Subcutaneous abdominal adipose tissue (tissue), 5 donors: ENCODE data around the gene TPK1.

Source experiments
- H3K27ac ChIP-seq: one replicate; pipeline ENCODE4 v1.7.0; 2013; ENCODE audit warnings: low read depth, mild to moderate bottlenecking, inconsistent platforms, low read length, moderate library complexity
- H3K27me3 ChIP-seq, 5 donors: one replicate each; pipeline ENCODE4 v1.7.0; 2013; ENCODE audit warnings: low read length in 5 of 5, inconsistent platforms in 1 of 5; ENCODE audit not compliant: control insufficient read depth in 5 of 5, insufficient read depth in 4 of 5
- H3K36me3 ChIP-seq, 5 donors: one replicate each; pipeline ENCODE4 v1.7.0; 2013; ENCODE audit warnings: low read length in 5 of 5; ENCODE audit not compliant: control insufficient read depth in 5 of 5, insufficient read depth in 5 of 5
- H3K4me1 ChIP-seq, 5 donors: one replicate each; pipeline ENCODE4 v1.7.0; 2013; ENCODE audit warnings: low read length in 5 of 5, mild to moderate bottlenecking in 3 of 5, moderate library complexity in 1 of 5; ENCODE audit not compliant: control insufficient read depth in 5 of 5, insufficient read depth in 5 of 5
- H3K4me3 ChIP-seq, 5 donors: one replicate each; pipeline ENCODE4 v1.7.0; 2013; ENCODE audit warnings: low read length in 5 of 5, low read depth in 1 of 5
- H3K9ac ChIP-seq, 5 donors: one replicate each; pipeline ENCODE4 v1.7.0; 2013; ENCODE audit warnings: low read length in 5 of 5, mild to moderate bottlenecking in 4 of 5, moderate library complexity in 3 of 5
- H3K9me3 ChIP-seq, 5 donors: one replicate each; pipeline ENCODE4 v1.7.0; 2013; ENCODE audit warnings: low read length in 5 of 5; ENCODE audit not compliant: control insufficient read depth in 5 of 5
- donor health status: healthy.
- donor health status: healthy.
- donor health status: healthy.
- donor health status: healthy.
- donor health status: healthy.

Gene TPK1

GRCh38 chr7:144416341-144416740 is 419.5 kb downstream of the TPK1 start:
- Histone ChIP-seq H3K4me1 (no peaks in the 10 kb centered on the region), H3K9ac (no peak overlapping the region), H3K27ac (no peak overlapping the region)

DNA sequence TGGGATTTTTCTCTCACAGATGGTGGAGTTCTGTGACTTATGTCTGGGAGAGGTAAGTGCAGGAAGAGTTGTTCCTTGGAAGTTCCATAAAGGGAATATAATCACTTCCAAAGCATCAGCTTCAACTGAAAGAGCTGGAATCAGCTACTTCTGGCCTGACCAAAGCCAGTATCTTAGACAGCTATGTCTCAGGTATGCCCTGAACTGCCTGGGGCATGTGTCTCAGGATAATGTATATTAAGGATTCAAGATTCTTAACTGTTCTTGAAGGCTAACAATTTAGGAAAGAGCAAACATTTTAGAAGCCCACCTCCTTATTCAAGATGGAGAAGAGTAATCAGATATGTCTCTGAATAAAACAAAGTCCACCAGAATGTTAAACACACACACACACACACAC is 420.0 kb downstream of the TPK1 start:
- H3K4me1 ChIP-seq: no peaks in the 10 kb centered on the region
- peaks cover 0 to 3% (median 0%) of the 10 kb centered on the region in 5 donors for H3K9me3 ChIP-seq
- no peak overlapping the region for H3K4me3 ChIP-seq
- H3K9ac ChIP-seq: no peak overlapping the region
- no peaks in the 10 kb centered on the region for H3K36me3 ChIP-seq
- no peak overlapping the region for H3K27ac ChIP-seq
- H3K27me3 ChIP-seq: no peaks in the 10 kb centered on the region

More at GRCh38 chr7:144416341-144416740, 419.5 kb downstream of the TPK1 start:
- H3K9me3 ChIP-seq: peaks cover 0 to 3% (median 0%) of the 10 kb centered on the region in 5 donors
- no peak overlapping the region for H3K4me3 ChIP-seq
- no peaks in the 10 kb centered on the region for H3K36me3 ChIP-seq
- no peaks in the 10 kb centered on the region for H3K27me3 ChIP-seq

- Histone ChIP-seq H3K36me3 (no peaks in the 10 kb centered on the region), H3K27me3 (peaks cover 0 to 8% (median 1%) of the 10 kb centered on the region in 5 donors), H3K4me1 (no peaks in the 10 kb centered on the region), H3K9me3 (peaks cover 0 to 3% (median 0%) of the 10 kb centered on the region in 5 donors), H3K9ac (no peak overlapping the region), H3K27ac (no peak overlapping the region), H3K4me3 (no peak overlapping the region)
Observed at GRCh38 chr7:144414815-144415214, 421.0 kb downstream of the TPK1 start.

DNA sequence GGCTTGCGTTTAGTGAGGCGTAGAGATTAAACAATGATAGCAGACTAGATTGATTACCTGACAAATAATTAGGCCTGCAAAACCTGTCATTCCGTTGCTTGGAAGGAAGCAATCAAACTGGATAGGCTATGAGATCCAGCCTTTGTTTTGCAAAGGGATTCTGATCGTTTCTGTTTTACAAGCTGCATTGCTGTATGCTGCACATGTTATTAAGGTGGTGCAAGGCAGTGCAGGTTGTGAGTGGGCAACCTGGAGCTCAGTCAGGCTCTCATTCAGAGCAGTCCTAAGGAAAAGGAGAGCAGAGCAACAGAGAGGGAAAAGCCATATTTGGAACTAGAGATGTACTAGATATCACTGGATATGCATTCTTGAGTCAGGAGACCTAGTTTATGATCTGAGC is 425.4 kb downstream of the TPK1 start:
- Histone ChIP-seq H3K4me1 (no peaks in the 10 kb centered on the region), H3K9me3 (no peaks in the 10 kb centered on the region), H3K36me3 (no peaks in the 10 kb centered on the region), H3K27me3 (peaks cover 0 to 8% (median 2%) of the 10 kb centered on the region in 5 donors), H3K4me3 (no peak overlapping the region), H3K9ac (no peak overlapping the region), H3K27ac (no peak overlapping the region)

- Histone ChIP-seq H3K4me1 (no peaks in the 10 kb centered on the region), H3K27ac (no peak overlapping the region), H3K36me3 (no peaks in the 10 kb centered on the region), H3K9ac (no peak overlapping the region), H3K9me3 (no peaks in the 10 kb centered on the region), H3K27me3 (peaks cover 0 to 8% (median 4%) of the 10 kb centered on the region in 5 donors), H3K4me3 (no peak overlapping the region)
Observed at GRCh38 chr7:144408121-144408520, 427.7 kb downstream of the TPK1 start.

DNA sequence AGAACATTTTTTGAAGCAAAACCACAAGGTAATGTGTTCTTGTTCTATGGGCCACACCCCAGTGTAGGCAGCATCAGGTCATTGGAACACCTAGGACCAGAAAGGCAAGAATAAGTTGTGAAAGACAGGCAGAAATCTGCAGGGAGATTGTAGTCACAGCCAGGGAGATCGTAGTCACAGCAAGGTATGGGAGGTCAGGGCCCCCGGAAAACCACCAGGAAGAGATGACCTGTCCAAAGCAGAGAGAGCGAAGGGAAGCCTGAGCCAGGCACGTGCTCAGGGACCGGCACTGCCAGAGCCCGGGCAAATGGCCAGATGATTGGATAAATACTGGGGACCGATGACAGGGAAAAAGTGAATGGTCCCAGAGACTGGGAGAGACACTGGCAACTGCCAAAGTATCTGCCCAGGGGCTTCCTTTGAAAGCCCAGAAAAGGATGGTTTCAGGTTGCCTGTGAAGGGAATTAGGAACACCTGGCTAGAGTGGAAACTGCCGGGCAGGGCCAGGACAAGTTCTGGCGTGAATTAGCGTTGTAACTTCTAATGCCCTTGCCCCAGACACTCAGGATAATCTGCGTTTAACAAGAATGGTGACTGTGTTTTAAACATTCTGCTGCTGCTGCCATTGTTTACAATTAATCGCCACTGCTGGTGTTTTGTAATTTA is 428.5 kb downstream of the TPK1 start:
- Histone ChIP-seq H3K4me1 (no peaks in the 10 kb centered on the region), H3K9me3 (no peaks in the 10 kb centered on the region), H3K9ac (no peak overlapping the region), H3K27ac (no peak overlapping the region), H3K4me3 (no peak overlapping the region), H3K36me3 (no peaks in the 10 kb centered on the region), H3K27me3 (peaks cover 0 to 8% (median 5%) of the 10 kb centered on the region in 5 donors)

- Histone ChIP-seq H3K36me3 (no peaks in the 10 kb centered on the region), H3K9me3 (no peaks in the 10 kb centered on the region), H3K27ac (no peak overlapping the region), H3K4me3 (no peak overlapping the region), H3K9ac (no peak overlapping the region), H3K27me3 (peaks cover 0 to 6% (median under 1%) of the 10 kb centered on the region in 5 donors), H3K4me1 (no peaks in the 10 kb centered on the region)
Observed at GRCh38 chr7:144404946-144405345, 430.9 kb downstream of the TPK1 start.

DNA sequence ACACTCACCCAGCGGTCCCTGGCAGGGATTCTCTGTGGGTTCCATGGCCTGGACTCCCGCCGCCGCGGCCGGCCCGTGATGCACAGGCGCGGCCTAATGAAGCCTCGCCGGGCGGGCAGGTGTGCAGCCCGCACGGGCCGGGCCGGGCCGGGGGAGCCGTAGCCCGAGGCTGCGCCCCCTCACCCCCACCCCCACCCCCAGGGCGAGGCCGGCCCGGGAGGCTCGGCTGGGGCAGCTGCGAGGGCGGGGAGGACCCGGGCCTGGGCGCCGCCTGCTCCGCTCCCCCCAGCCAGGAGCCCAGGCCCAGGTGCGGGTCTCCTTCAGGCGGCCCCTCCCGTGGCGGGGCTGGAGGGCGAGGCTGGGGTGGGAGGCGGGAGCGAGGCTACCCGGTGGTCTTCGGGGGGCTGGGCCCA is 432.2 kb downstream of the TPK1 start, which contains the start of gene NOBOX:
Gene NOBOX, minus strand, starts transcription at position 45 of the 413 bp plus-strand sequence.
- no peaks in the 10 kb centered on the region for H3K9me3 ChIP-seq
- H3K27me3 ChIP-seq: peaks cover 0 to 5% (median 3%) of the 10 kb centered on the region in 5 donors
- no peaks in the 10 kb centered on the region for H3K36me3 ChIP-seq
- H3K4me1 ChIP-seq: no peaks in the 10 kb centered on the region
- no peak within 1 kb of the TSS for H3K9ac ChIP-seq
- H3K27ac ChIP-seq: no peak within 1 kb of the TSS
- no peak within 1 kb of the TSS for H3K4me3 ChIP-seq

DNA sequence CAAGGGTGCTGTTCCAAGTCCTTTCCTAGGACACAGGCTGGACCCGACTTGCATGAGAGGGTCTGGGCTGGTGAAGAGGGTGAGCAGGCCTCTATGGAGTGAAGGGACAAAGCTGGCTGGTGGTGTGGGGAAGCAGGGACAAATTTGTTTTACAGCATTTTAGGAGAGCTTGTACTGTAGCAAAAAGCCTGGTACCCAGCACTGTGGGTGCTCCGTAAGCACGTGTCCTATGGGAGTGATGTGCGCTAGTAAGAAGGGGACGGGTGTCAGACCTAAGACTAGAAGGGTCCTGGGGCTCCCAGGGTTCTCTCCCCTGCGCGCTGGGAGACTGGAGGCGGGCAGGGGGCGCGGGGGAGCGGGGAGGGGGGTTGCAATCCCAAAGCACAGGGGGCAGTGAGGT is 432.8 kb downstream of the TPK1 start:
- no peaks in the 10 kb centered on the region for H3K36me3 ChIP-seq
- H3K4me3 ChIP-seq: no peak overlapping the region
- no peak overlapping the region for H3K9ac ChIP-seq
- peaks cover 0 to 5% (median 3%) of the 10 kb centered on the region in 5 donors for H3K27me3 ChIP-seq
- no peaks in the 10 kb centered on the region for H3K9me3 ChIP-seq
- no peak overlapping the region for H3K27ac ChIP-seq
- no peaks in the 10 kb centered on the region for H3K4me1 ChIP-seq
